Measurements from ENCODE around the gene IL33.

The IL33 gene

GRCh38 chr9:6230037-6230780 lies 14.6 kb downstream of the IL33 start:
- H3K9me3 ChIP-seq (ENCODE audit: control insufficient read depth in 2 of 2, low read length in 2 of 2), result no peaks in the 10 kb centered on the region
- no peak overlapping the region for H3K4me3 ChIP-seq (ENCODE audit: low read length in 2 of 2)
- peaks cover 0 to 7% of the 10 kb centered on the region in 2 donors for H3K4me1 ChIP-seq (ENCODE audit: control insufficient read depth in 2 of 2, insufficient read depth in 2 of 2, low read length in 2 of 2)
- no peak overlapping the region for H3K9ac ChIP-seq (ENCODE audit: low read depth in 1 of 2, low read length in 2 of 2)
- no peak overlapping the region for H3K27ac ChIP-seq (ENCODE audit: low read depth in 2 of 2, low read length in 2 of 2)
- no peaks in the 10 kb centered on the region for H3K36me3 ChIP-seq (ENCODE audit: control insufficient read depth in 2 of 2, insufficient read depth in 2 of 2, low read length in 2 of 2)
- H3K27me3 ChIP-seq (ENCODE audit: control insufficient read depth in 2 of 2, insufficient read depth in 2 of 2, low read length in 2 of 2), result no peaks in the 10 kb centered on the region

GRCh38 chr9:6232336-6232945 lies 16.8 kb downstream of the IL33 start:
- H3K9me3 ChIP-seq (ENCODE audit: control insufficient read depth in 2 of 2, low read length in 2 of 2), result no peaks in the 10 kb centered on the region
- H3K27ac ChIP-seq (ENCODE audit: low read depth in 2 of 2, low read length in 2 of 2), result no peak overlapping the region
- peaks cover 0 to 9% of the 10 kb centered on the region in 2 donors for H3K4me1 ChIP-seq (ENCODE audit: control insufficient read depth in 2 of 2, insufficient read depth in 2 of 2, low read length in 2 of 2)
- H3K36me3 ChIP-seq (ENCODE audit: control insufficient read depth in 2 of 2, insufficient read depth in 2 of 2, low read length in 2 of 2), result no peaks in the 10 kb centered on the region
- no peak overlapping the region for H3K4me3 ChIP-seq (ENCODE audit: low read length in 2 of 2)
- H3K27me3 ChIP-seq (ENCODE audit: control insufficient read depth in 2 of 2, insufficient read depth in 2 of 2, low read length in 2 of 2), result no peaks in the 10 kb centered on the region
- no peak overlapping the region for H3K9ac ChIP-seq (ENCODE audit: low read depth in 1 of 2, low read length in 2 of 2)

DNA sequence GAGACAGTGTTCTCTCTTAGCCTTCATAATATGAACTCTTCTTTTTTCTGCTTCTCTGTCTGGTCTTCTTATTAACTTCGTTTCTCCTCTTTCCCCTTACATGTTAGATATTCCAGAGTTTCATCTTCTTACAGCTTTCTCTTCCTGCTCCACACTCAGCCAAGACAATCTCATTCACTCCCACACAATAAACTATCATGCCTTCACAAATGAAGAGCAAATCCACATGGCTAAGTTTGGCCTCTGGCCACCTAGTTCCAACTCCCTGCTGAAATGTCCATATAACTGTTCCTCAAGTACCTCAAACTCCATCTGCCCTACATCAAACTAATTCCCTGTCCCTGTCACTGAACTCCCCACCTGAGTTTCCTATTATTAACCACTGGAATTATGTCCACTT lies 18.4 kb downstream of the IL33 start:
- Histone ChIP-seq H3K27me3 (ENCODE audit: control insufficient read depth in 2 of 2, insufficient read depth in 2 of 2, low read length in 2 of 2) (no peaks in the 10 kb centered on the region), H3K36me3 (ENCODE audit: control insufficient read depth in 2 of 2, insufficient read depth in 2 of 2, low read length in 2 of 2) (no peaks in the 10 kb centered on the region), H3K4me3 (ENCODE audit: low read length in 2 of 2) (no peak overlapping the region), H3K9me3 (ENCODE audit: control insufficient read depth in 2 of 2, low read length in 2 of 2) (no peaks in the 10 kb centered on the region), H3K9ac (ENCODE audit: low read depth in 1 of 2, low read length in 2 of 2) (no peak overlapping the region), H3K27ac (ENCODE audit: low read depth in 2 of 2, low read length in 2 of 2) (no peak overlapping the region), H3K4me1 (ENCODE audit: control insufficient read depth in 2 of 2, insufficient read depth in 2 of 2, low read length in 2 of 2) (peaks cover 2 to 14% of the 10 kb centered on the region in 2 donors)

DNA sequence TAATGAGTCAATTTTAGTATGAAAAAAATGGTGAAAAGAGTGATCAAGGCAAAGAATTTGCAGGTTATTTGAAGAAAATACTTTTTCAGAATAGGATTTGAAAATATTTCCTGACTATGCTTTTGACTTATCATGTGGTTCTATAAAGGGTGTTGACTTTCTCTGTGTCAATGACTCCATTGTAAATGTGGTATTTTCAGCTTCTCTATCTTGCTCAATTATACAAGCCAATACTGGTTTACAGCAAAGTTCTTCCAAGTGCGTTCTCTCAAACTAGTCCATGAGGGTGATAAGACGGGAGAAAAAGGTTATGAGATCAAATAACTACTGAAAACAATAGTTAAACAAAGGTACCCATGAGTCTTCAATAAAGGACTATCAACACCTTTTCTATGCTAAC lies 21.7 kb downstream of the IL33 start:
- Histone ChIP-seq H3K4me1 (ENCODE audit: control insufficient read depth in 2 of 2, insufficient read depth in 2 of 2, low read length in 2 of 2) (peaks cover 6 to 9% of the 10 kb centered on the region in 2 donors), H3K4me3 (ENCODE audit: low read length in 2 of 2) (no peak overlapping the region)

DNA sequence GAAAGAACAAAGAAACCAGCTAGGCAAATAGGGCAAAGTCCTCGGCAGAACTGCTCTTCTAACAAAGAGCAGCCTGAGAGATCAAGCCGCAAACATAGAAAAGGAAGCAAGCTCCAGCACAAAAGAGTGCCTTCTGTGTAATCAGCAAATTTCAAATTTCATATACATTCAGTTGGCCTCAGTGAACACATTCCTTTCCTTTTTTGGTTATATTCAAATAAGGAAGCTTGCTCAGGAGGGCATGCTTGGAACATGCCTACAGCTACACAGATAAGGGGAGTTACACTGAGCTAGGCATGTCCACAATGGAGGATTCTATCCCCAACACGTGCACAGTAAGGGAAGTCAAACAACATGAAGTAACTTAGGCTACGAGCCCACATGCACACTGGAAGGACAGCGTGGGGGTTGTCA lies 23.4 kb downstream of the IL33 start:
- peaks cover 6 to 9% of the 10 kb centered on the region in 2 donors for H3K4me1 ChIP-seq (ENCODE audit: control insufficient read depth in 2 of 2, insufficient read depth in 2 of 2, low read length in 2 of 2)
- no peak overlapping the region for H3K27ac ChIP-seq (ENCODE audit: low read depth in 2 of 2, low read length in 2 of 2)
- no peaks in the 10 kb centered on the region for H3K36me3 ChIP-seq (ENCODE audit: control insufficient read depth in 2 of 2, insufficient read depth in 2 of 2, low read length in 2 of 2)
- no peak overlapping the region for H3K9ac ChIP-seq (ENCODE audit: low read depth in 1 of 2, low read length in 2 of 2)
- no peak overlapping the region for H3K4me3 ChIP-seq (ENCODE audit: low read length in 2 of 2)
- H3K9me3 ChIP-seq (ENCODE audit: control insufficient read depth in 2 of 2, low read length in 2 of 2), result no peaks in the 10 kb centered on the region
- H3K27me3 ChIP-seq (ENCODE audit: control insufficient read depth in 2 of 2, insufficient read depth in 2 of 2, low read length in 2 of 2), result no peaks in the 10 kb centered on the region

More for the DNA sequence above, 21.7 kb downstream of the IL33 start:
- Histone ChIP-seq H3K27me3 (ENCODE audit: control insufficient read depth in 2 of 2, insufficient read depth in 2 of 2, low read length in 2 of 2) (no peaks in the 10 kb centered on the region), H3K9ac (ENCODE audit: low read depth in 1 of 2, low read length in 2 of 2) (no peak overlapping the region), H3K9me3 (ENCODE audit: control insufficient read depth in 2 of 2, low read length in 2 of 2) (no peaks in the 10 kb centered on the region), H3K36me3 (ENCODE audit: control insufficient read depth in 2 of 2, insufficient read depth in 2 of 2, low read length in 2 of 2) (no peaks in the 10 kb centered on the region), H3K27ac (ENCODE audit: low read depth in 2 of 2, low read length in 2 of 2) (no peak overlapping the region)

DNA sequence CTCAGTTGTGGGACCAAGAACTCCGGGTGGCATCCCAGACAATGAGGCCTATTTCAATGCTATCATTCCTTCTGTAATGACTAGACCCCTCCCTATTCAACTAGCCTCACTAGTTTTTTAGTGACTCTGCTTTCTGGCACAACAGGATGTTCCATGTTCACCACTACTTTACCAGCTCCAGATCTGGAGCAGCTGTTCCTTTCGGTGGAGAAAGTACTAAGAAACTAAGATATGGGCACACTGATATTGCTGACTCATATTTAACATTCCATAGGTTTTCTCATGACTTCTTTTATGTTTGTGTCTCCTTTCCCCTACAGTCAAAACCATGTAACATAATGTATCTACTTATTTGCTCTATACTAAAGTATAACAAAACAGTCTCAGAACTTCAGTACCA lies 24.1 kb downstream of the IL33 start:
- Histone ChIP-seq H3K27ac (ENCODE audit: low read depth in 2 of 2, low read length in 2 of 2) (no peak overlapping the region), H3K4me3 (ENCODE audit: low read length in 2 of 2) (no peak overlapping the region), H3K9ac (ENCODE audit: low read depth in 1 of 2, low read length in 2 of 2) (no peak overlapping the region), H3K9me3 (ENCODE audit: control insufficient read depth in 2 of 2, low read length in 2 of 2) (no peaks in the 10 kb centered on the region), H3K36me3 (ENCODE audit: control insufficient read depth in 2 of 2, insufficient read depth in 2 of 2, low read length in 2 of 2) (no peaks in the 10 kb centered on the region), H3K4me1 (ENCODE audit: control insufficient read depth in 2 of 2, insufficient read depth in 2 of 2, low read length in 2 of 2) (peaks cover 6 to 9% of the 10 kb centered on the region in 2 donors), H3K27me3 (ENCODE audit: control insufficient read depth in 2 of 2, insufficient read depth in 2 of 2, low read length in 2 of 2) (no peaks in the 10 kb centered on the region)

- no peaks in the 10 kb centered on the region for H3K36me3 ChIP-seq (ENCODE audit: control insufficient read depth in 2 of 2, insufficient read depth in 2 of 2, low read length in 2 of 2)
- H3K27me3 ChIP-seq (ENCODE audit: control insufficient read depth in 2 of 2, insufficient read depth in 2 of 2, low read length in 2 of 2), result no peaks in the 10 kb centered on the region
- no peak overlapping the region for H3K4me3 ChIP-seq (ENCODE audit: low read length in 2 of 2)
- peaks cover 5 to 15% of the 10 kb centered on the region in 2 donors for H3K4me1 ChIP-seq (ENCODE audit: control insufficient read depth in 2 of 2, insufficient read depth in 2 of 2, low read length in 2 of 2)
- H3K9me3 ChIP-seq (ENCODE audit: control insufficient read depth in 2 of 2, low read length in 2 of 2), result no peaks in the 10 kb centered on the region
- H3K9ac ChIP-seq (ENCODE audit: low read depth in 1 of 2, low read length in 2 of 2), result no peak overlapping the region
- no peak overlapping the region for H3K27ac ChIP-seq (ENCODE audit: low read depth in 2 of 2, low read length in 2 of 2)
Observed at GRCh38 chr9:6243746-6244145, 28.1 kb downstream of the IL33 start.

- H3K27ac ChIP-seq (ENCODE audit: low read depth in 2 of 2, low read length in 2 of 2), result no peak overlapping the region
- H3K36me3 ChIP-seq (ENCODE audit: control insufficient read depth in 2 of 2, insufficient read depth in 2 of 2, low read length in 2 of 2), result no peaks in the 10 kb centered on the region
- no peaks in the 10 kb centered on the region for H3K27me3 ChIP-seq (ENCODE audit: control insufficient read depth in 2 of 2, insufficient read depth in 2 of 2, low read length in 2 of 2)
- H3K4me1 ChIP-seq (ENCODE audit: control insufficient read depth in 2 of 2, insufficient read depth in 2 of 2, low read length in 2 of 2), result peaks cover 0 to 9% of the 10 kb centered on the region in 2 donors
- no peaks in the 10 kb centered on the region for H3K9me3 ChIP-seq (ENCODE audit: control insufficient read depth in 2 of 2, low read length in 2 of 2)
- no peak overlapping the region for H3K9ac ChIP-seq (ENCODE audit: low read depth in 1 of 2, low read length in 2 of 2)
- no peak overlapping the region for H3K4me3 ChIP-seq (ENCODE audit: low read length in 2 of 2)
Observed at GRCh38 chr9:6247266-6247665, 31.7 kb downstream of the IL33 start.

DNA sequence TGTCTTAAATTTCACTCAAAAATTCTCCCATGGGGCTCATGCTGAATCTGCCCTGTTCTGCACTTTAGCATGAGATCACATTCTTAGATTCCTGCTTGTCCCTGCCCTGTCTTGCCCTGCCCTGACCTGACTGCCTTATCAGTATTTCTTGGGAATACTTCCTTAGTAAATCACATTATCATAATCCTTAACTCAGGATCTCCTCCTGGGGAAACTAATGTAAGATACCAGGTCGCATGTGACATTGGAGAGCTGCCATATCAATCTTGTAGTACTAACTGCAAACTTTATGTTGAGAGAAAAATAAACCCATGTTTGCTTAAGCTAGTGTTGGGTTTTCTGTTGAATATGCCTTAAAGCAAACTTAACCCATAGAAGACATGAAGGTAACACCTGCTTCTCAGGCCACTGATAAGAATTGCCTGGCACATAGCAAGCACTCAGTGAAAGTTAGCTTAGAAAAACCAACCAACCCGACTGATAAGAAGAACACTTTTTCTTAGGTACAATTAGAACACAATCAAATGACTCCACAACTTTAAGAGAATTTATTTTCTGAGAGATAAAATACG lies 53.3 kb downstream of the IL33 start:
- H3K27me3 ChIP-seq (ENCODE audit: control insufficient read depth in 2 of 2, insufficient read depth in 2 of 2, low read length in 2 of 2), result no peaks in the 10 kb centered on the region
- H3K4me3 ChIP-seq (ENCODE audit: low read length in 2 of 2), result no peak overlapping the region
- no peaks in the 10 kb centered on the region for H3K9me3 ChIP-seq (ENCODE audit: control insufficient read depth in 2 of 2, low read length in 2 of 2)
- no peaks in the 10 kb centered on the region for H3K36me3 ChIP-seq (ENCODE audit: control insufficient read depth in 2 of 2, insufficient read depth in 2 of 2, low read length in 2 of 2)
- no peaks in the 10 kb centered on the region for H3K4me1 ChIP-seq (ENCODE audit: control insufficient read depth in 2 of 2, insufficient read depth in 2 of 2, low read length in 2 of 2)
- no peak overlapping the region for H3K27ac ChIP-seq (ENCODE audit: low read depth in 2 of 2, low read length in 2 of 2)
- H3K9ac ChIP-seq (ENCODE audit: low read depth in 1 of 2, low read length in 2 of 2), result no peak overlapping the region

DNA sequence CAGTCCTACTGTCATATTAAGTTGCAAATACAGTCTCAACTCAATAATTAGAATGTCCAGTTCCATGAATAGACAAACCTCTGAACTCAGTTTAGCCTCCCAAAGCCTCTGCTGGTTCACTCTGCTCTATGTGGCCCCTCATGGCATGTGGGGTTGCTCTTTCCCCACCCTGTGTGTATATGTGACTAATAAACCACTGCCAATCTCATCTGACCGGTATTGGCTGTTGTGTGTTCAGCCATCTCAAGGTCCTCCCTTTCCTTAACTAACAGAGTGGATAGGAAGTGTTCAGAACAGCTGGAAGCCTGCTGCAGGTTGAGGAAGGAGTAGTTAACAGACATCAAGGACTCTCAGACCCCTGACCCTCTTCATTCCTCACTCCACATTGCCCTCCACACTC lies 55.3 kb downstream of the IL33 start:
- Histone ChIP-seq H3K27me3 (ENCODE audit: control insufficient read depth in 2 of 2, insufficient read depth in 2 of 2, low read length in 2 of 2) (no peaks in the 10 kb centered on the region), H3K9ac (ENCODE audit: low read depth in 1 of 2, low read length in 2 of 2) (no peak overlapping the region), H3K27ac (ENCODE audit: low read depth in 2 of 2, low read length in 2 of 2) (no peak overlapping the region), H3K4me3 (ENCODE audit: low read length in 2 of 2) (no peak overlapping the region), H3K9me3 (ENCODE audit: control insufficient read depth in 2 of 2, low read length in 2 of 2) (no peaks in the 10 kb centered on the region), H3K4me1 (ENCODE audit: control insufficient read depth in 2 of 2, insufficient read depth in 2 of 2, low read length in 2 of 2) (no peaks in the 10 kb centered on the region), H3K36me3 (ENCODE audit: control insufficient read depth in 2 of 2, insufficient read depth in 2 of 2, low read length in 2 of 2) (no peaks in the 10 kb centered on the region)

Measured in mucosa of rectum (tissue), 2 donors.